Epithelial cell of esophagus (primary cell): Measurements from ENCODE around the gene FATE1.

Source experiments
- DNase-seq: peaks from one replicate; pipeline ENCODE4 v3.0.0; 2010; ENCODE audit warnings: low read depth
- H3K4me3 ChIP-seq: 2 replicates; pipeline ENCODE4 v1.5.1; 2011; ENCODE audit warnings: mild to moderate bottlenecking, low read length, control low read depth
- CTCF ChIP-seq: IDR thresholded peaks from 2 replicates; pipeline ENCODE4 v1.5.1; 2011; ENCODE audit warnings: low read depth, mild to moderate bottlenecking, low read length, control low read depth, inconsistent platforms; ENCODE audit not compliant: insufficient read depth; ENCODE audit errors: missing control alignments

FATE1 gene

GRCh38 chrX:151738751-151739150, 22.9 kb downstream of the FATE1 start:
- no peak overlapping the region for H3K4me3 ChIP-seq
- no peak for TF ChIP-seq CTCF
- no peak for DNase-seq

GRCh38 chrX:151741606-151742005, 25.8 kb downstream of the FATE1 start:
- no peak for DNase-seq
- no peak for TF ChIP-seq CTCF
- no peak overlapping the region for H3K4me3 ChIP-seq

DNA sequence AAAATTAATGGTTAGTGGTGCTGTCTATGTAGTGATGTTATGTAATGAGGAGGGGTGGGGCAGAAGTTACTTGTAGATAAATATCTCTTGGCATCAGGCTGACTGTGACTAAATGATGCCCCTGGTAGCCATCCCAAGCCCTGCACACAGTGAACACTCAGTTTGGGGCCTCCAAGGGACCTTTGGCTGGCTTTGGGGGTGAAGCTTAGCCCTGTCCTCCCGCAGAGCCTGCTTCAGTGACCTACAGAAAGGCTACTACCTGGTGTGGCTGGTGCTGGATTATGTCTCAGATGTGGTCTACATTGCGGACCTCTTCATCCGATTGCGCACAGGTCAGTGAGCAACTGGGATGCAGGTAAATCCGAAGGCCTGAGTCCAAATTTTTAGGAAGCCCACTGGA, 26.5 kb downstream of the FATE1 start:
- no peak for DNase-seq
- TF ChIP-seq CTCF: no peak
- no peak overlapping the region for H3K4me3 ChIP-seq

GRCh38 chrX:151743651-151744470, 28.0 kb downstream of the FATE1 start:
- TF ChIP-seq CTCF: no peak
- H3K4me3 ChIP-seq: no peak overlapping the region
- no peak for DNase-seq

- DNase-seq: no peak
- no peak overlapping the region for H3K4me3 ChIP-seq
- TF ChIP-seq CTCF: no peak
Observed at GRCh38 chrX:151745651-151746050, 29.8 kb downstream of the FATE1 start.

DNA sequence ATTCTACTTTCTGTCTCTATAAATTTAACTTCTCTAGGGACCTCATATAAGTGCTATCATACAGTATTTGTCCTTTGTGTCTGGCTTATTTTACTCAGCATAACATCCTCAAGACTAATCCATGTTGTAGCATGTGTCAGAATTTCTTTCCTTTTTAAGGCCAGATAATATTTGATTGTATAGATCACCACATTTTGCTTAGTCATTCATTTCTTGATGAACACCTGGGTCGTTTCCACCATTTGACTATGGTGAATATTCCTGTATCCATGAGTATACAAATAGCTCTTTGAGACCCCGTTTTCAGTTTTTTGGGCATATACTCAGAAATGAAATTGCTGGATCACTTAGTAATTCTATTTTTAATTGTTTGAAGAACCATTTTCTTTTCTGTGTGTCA, 30.7 kb downstream of the FATE1 start:
- no peak overlapping the region for H3K4me3 ChIP-seq
- no peak for TF ChIP-seq CTCF
- no peak for DNase-seq

DNA sequence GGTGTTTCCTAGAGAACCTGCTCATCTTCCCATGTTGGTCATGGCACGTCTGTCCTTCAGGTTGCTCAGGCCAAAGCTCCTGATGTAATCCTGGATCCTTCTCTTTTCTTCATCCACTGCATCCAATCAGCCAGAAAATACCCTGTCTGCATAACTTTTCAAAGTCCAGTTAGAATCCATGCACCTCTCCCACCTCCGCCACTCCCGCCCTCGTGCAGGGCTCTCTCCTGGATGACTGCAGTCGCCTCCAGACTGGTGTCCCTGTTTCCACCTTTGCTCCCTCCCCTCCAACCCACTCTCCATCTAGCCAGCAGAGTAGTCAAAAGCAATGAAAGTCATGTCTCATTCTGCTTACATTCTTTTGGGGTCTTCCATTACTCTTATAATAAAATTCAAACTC, 34.7 kb downstream of the FATE1 start:
- no peak for TF ChIP-seq CTCF
- H3K4me3 ChIP-seq: no peak overlapping the region
- no peak for DNase-seq
